HG03521 (cell line): Measurements from ENCODE around the gene SORL1.

Experiments used
- ATAC-seq: cut with Tn5 transposase; IDR thresholded peaks from one replicate; pipeline ENCODE4 v1.9.1; 2021; ENCODE audit warnings: mild to moderate bottlenecking, moderate library complexity; ENCODE audit not compliant: unreplicated experiment

Gene SORL1

GRCh38 chr11:121534131-121535093 is 82.3 kb downstream of the SORL1 start:
- ATAC-seq = no peak

GRCh38 chr11:121535129-121535796 is 83.1 kb downstream of the SORL1 start:
- no peak for ATAC-seq

GRCh38 chr11:121536126-121536525 is 84.0 kb downstream of the SORL1 start:
- no peak for ATAC-seq

GRCh38 chr11:121538054-121538453 is 85.9 kb downstream of the SORL1 start:
- peak; percentile 74 for ATAC-seq

- ATAC-seq = no peak
Observed at GRCh38 chr11:121539000-121539399, 86.9 kb downstream of the SORL1 start.

DNA sequence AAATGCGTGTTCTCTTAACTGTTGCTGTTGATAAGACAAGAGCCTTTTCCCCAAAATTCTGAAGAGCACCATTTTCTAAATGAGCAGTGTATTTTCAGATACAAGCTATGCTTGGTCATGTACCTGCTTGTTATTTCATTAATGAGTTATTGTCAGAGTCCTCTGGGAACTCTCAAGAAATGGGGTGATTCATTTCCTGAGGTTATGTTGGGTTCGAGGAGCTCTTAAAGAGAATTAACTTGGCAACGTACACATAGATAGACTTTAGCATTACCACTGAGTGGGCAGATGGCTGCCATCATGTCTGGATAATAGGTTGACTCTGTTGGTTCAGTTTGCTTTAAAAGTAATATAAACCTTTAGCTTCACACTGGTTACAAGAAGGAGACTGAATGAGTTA is 88.5 kb downstream of the SORL1 start:
- ATAC-seq = no peak

DNA sequence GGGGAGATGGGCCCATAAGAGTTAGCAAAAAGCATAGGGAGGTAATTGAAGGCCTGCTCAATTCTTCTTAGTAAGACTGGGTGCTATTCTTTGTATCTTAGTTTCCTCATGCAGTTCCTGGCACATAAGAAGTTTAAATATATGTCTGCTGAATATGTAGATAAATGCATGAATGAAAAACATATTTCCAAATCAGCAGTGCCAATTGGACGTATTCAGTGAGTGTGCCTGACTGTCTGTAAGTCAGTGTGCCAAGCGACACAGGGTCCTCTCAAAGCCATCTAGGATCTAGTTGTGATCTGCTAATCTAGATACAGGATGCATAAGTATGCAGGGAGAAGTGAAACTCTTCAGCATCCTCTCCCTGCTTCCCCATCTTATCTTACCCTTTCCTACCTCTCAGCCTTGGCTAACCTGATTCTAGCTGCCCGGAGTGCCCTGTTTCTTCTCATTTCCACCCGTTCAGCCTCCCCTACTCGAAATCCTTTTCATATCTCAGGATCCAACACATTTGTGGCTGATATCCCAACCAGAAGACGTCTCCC is 91.8 kb downstream of the SORL1 start:
- ATAC-seq = no peak

- ATAC-seq = no peak
Observed at GRCh38 chr11:121544956-121545355, 92.8 kb downstream of the SORL1 start.

DNA sequence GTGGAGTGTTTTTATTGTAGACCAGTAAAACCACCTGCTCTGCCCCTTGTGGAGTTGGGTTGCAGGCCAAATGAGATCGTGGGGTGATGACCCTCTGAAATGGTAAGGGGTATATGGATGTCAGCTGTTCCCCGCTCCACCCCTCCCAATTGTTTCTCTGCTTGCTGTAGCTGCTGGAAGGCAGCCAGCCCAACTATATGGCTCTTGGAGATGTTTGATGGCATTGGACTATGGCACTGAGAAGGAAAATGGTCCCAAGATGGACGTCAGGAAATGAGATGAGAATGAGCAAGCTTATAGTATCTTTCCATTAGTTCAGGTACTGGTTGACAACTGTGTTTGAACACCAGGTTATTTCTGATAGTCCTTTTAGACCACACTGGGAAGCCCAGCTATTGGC is 95.5 kb downstream of the SORL1 start:
- ATAC-seq = no peak

GRCh38 chr11:121550247-121551030 is 98.3 kb downstream of the SORL1 start:
- ATAC-seq = no peak

DNA sequence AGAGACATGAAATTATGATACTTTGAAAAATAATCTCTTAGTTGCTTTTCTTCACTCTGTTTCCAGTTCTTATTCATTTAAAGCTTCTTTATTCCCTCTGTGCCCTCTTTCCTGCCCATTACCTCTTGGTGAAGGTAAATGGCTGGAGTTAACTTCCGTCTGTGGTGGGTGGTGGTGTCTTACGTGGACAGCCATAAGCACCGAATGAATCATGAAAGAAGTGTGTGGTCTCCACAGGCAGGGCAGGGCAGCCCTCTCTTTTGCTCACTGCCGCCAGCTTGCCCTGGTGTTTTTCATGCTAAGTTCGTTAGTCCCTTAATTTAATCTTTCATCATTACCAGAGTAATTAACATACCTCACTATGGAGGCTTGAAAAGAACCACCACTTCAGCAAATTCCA is 99.3 kb downstream of the SORL1 start:
- no peak for ATAC-seq

GRCh38 chr11:121552154-121552553 is 100.0 kb downstream of the SORL1 start:
- no peak for ATAC-seq

GRCh38 chr11:121552644-121553043 is 100.5 kb downstream of the SORL1 start:
- ATAC-seq = no peak

- ATAC-seq = no peak
Observed at GRCh38 chr11:121553389-121553788, 101.3 kb downstream of the SORL1 start.

DNA sequence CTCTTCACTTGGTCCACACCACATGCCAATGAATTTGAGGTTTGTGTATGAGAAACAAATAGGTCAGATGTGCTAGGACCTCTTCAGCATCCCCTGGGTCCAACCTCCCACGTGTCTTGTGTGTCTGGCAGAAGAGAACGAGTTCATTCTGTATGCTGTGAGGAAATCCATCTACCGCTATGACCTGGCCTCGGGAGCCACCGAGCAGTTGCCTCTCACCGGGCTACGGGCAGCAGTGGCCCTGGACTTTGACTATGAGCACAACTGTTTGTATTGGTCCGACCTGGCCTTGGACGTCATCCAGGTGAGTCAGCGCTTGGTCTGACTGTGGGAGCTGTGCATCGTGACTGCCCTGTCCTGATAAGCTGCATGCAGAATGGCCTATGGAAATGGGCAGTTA is 101.7 kb downstream of the SORL1 start:
- no peak for ATAC-seq

DNA sequence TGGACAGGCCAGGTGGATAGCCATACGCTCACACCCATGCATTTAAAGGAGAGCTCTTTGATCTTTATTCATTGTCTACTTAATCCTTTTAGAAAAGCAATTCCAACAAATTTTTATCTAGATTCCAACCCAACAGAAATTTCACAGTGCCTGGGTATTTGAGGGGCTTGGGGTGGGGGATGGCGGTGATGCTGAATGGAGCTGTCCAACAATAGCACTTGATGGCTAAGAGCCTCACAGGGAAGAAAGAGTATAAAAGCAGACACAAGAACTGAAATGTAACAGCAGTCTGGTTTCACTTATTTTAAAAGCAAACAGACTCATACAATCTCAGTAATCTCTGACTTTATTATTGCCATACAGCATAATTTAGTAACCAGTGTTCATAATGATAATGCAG is 102.4 kb downstream of the SORL1 start:
- ATAC-seq = no peak

GRCh38 chr11:121555121-121555520 is 103.0 kb downstream of the SORL1 start:
- ATAC-seq = no peak

GRCh38 chr11:121556937-121557336 is 104.8 kb downstream of the SORL1 start:
- no peak for ATAC-seq

DNA sequence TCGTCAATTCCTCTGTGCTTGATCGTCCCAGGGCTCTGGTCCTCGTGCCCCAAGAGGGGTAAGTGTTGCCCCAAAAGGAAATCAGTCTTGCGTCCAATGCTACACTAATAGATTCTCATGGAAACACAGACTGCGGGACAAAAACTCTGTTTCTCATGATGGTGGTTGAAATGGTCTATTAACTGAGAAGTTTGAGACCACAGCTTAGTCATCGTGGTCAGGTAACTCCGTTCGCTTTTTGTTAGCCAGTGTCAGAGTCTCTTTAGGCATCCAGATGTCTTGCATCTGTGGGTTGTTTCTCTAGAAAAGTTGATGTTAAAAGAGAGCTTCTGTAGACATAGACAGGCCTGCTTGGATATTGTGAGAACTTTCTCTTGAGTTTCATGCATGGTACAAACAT is 105.2 kb downstream of the SORL1 start:
- ATAC-seq = peak; percentile 80

DNA sequence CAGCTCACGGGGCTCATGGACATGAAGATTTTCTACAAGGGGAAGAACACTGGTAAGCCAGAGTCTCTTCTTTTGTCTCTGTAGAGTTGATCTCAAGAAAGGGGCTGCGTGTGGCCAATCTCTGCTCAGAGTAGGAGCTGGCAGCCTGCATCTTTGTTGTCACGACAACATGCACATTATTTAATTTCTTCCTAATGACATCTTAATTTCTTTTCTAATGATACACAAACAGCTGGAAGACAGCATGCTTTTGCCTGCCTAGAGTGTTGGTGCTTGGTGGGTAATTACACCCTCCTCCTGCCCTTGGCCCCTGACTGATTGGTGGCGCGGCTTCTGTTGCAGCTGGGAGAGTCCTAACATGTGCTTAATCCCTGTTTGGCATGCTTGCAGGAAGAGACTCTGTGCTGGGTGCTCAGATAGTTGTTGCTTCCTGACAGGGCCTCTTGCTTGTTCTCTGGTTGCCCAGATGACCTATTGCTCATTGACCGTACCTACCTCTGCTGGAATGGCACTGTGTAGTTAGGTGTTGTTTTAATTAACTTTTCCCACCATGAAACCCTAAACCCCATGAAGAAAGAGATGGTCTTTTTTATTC is 107.6 kb downstream of the SORL1 start:
- no peak for ATAC-seq

DNA sequence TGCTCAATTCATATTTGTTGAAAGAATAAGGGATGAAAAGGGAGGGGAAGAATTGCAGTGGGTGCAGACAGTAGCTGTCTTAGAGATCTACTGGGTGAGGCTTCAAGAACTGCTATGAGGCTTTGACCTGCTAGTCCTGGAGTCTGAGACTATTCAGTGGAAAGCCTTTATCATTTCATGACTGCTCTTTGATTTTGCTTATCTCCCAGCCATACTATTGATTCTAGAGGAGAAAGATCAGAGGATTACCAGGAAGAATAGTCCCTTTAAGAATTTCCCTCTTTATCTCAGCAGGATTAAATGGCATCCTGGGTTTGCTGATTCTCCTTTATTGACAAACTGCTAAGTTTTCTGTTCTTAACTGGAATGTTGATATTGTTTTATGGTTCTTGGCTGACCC is 108.1 kb downstream of the SORL1 start:
- no peak for ATAC-seq
